Esophagus (tissue), 2 donors: Measurements from ENCODE around the gene AATK. TPM values are rescaled to one million over a fixed set of nuclear protein-coding genes. Genes with fewer than 3 reads are reported as not detected.

Experiments used
- H3K27ac ChIP-seq, 2 donors: one replicate each; pipeline ENCODE4 v1.5.1; 2013; ENCODE audit warnings: low read depth in 2 of 2, mild to moderate bottlenecking in 2 of 2, inconsistent platforms in 1 of 2, low read length in 1 of 2, moderate library complexity in 1 of 2
- H3K27me3 ChIP-seq, 2 donors: one replicate each; pipeline ENCODE4 v1.6.1; 2013; ENCODE audit warnings: low read length in 2 of 2, control low read depth in 1 of 2, mild to moderate bottlenecking in 1 of 2; ENCODE audit not compliant: insufficient read depth in 2 of 2, control insufficient read depth in 1 of 2
- H3K36me3 ChIP-seq, 2 donors: one replicate each; pipeline ENCODE4 v1.6.1; 2013; ENCODE audit warnings: low read length in 1 of 2; ENCODE audit not compliant: control insufficient read depth in 2 of 2, insufficient read depth in 2 of 2
- H3K4me1 ChIP-seq, 2 donors: one replicate each; pipeline ENCODE4 v1.6.1; 2013; ENCODE audit warnings: low read length in 1 of 2; ENCODE audit not compliant: control insufficient read depth in 2 of 2, insufficient read depth in 2 of 2
- H3K4me3 ChIP-seq, 2 donors: one replicate each; pipeline ENCODE4 v1.5.1; 2013; ENCODE audit warnings: low read length in 2 of 2, mild to moderate bottlenecking in 2 of 2, low read depth in 1 of 2, moderate library complexity in 1 of 2
- H3K9me3 ChIP-seq, 2 donors: one replicate each; pipeline ENCODE4 v1.6.1; 2013; ENCODE audit warnings: mild to moderate bottlenecking in 2 of 2, low read depth in 1 of 2, low read length in 1 of 2, moderate library complexity in 1 of 2; ENCODE audit not compliant: control insufficient read depth in 2 of 2, insufficient read depth in 1 of 2
- WGBS, 2 donors: extraction: QIAGEN DNeasy Blood & Tissue Kit; methylation state at CpG; one replicate each; pipeline ENCODE4 v1.1.7; 2013; 5-methylcytosine and 5-hydroxymethylcytosine counted together
- polyA plus RNA-seq, 2 donors: library from polyadenylated mRNA; stranded (reverse); fragments of 200-250 nt; gene quantifications; one replicate each; pipeline ENCODE4 v1.2.3, GENCODE V29; 2013
- donor health status: healthy with polysubstance abuse.
- donor health status: Bipolar disorder and iron deficiency.

AATK gene
- polyA plus RNA-seq, 2 donors = 1.1 to 1.2 TPM

DNA sequence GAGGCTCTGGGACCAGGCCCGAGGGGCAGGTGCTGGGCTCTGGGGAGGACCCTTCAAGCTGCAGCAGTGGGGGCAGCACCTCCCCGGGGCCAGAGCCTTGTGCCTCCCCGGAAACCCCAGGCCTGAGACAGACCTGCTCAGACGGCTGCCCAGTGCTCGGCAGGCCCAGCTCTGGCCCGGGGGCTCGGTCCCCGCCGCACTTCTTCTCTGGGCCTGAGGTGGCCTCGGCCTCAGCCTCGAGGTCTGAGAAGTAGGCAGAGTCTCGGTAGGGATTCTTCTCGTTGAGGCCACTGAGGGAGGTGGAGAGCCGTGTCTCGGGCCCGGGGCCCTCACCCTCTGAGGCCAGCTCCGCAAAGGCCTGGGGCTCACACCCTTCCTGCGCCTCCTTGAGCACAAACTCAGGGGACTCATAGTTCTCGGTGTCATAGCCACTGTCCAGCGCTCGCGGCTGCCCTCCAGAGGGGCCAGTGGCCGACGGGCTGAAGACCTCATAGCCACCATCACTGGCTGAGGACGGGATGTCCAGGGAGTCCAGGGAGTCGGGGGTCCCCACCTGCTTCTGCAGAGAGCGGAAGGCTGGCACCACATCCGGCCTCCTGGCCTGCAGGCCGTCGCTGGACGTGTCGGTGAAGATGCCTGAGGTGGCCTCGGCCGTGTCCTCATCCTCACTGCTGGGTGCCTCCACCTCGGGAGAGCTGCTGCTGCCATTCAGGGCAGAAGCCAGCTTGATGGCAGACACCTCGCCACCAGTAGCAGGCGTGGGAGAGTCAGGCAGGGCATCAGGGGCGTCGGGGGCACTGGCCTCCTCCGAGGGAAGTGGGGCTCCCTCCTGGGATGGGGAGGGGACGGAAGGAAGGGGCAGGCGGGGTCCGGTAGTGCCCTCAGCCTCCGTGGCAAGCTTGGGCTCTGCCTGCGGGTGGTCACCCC is 45.1 kb downstream of the AATK start:
- no peaks in the 10 kb centered on the region for H3K27me3 ChIP-seq
- peaks cover 0 to 10% of the 10 kb centered on the region in 2 donors for H3K36me3 ChIP-seq
- H3K9me3 ChIP-seq = peaks cover 0 to 5% of the 10 kb centered on the region in 2 donors
- H3K4me1 ChIP-seq = peaks cover 4 to 26% of the 10 kb centered on the region in 2 donors
- no peak overlapping the region for H3K27ac ChIP-seq
- H3K4me3 ChIP-seq = no peak overlapping the region
- WGBS, 2 donors = 67 to 73% methylated on average over 43 to 45 of the region's 45 CpGs

DNA sequence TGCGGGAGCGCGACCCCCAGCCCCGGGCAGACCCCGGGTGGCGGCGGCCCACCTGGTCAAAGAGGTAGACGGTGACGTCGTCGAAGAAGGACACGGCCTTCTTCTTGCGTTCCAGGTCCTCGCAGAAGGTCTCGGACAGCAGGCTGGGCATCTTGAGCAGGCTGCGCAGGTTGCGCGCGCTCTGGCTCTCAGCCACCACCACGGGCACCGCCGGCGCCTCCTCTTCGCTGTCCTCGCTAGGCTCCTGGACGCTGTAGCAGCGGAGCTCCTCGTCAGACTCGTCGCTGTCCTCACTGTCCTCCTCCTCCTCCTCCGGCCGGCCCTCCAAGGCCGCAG is 45.9 kb downstream of the AATK start:
- Histone ChIP-seq H3K4me3 (no peak overlapping the region), H3K36me3 (peaks cover 0 to 14% of the 10 kb centered on the region in 2 donors), H3K4me1 (peaks cover 4 to 21% of the 10 kb centered on the region in 2 donors), H3K9me3 (peaks cover 0 to 5% of the 10 kb centered on the region in 2 donors), H3K27me3 (no peaks in the 10 kb centered on the region), H3K27ac (peak overlapping the region in 1 of 2 donors; percentile 6)
- WGBS, 2 donors = 68 to 81% methylated on average over 33 of the region's 33 CpGs

DNA sequence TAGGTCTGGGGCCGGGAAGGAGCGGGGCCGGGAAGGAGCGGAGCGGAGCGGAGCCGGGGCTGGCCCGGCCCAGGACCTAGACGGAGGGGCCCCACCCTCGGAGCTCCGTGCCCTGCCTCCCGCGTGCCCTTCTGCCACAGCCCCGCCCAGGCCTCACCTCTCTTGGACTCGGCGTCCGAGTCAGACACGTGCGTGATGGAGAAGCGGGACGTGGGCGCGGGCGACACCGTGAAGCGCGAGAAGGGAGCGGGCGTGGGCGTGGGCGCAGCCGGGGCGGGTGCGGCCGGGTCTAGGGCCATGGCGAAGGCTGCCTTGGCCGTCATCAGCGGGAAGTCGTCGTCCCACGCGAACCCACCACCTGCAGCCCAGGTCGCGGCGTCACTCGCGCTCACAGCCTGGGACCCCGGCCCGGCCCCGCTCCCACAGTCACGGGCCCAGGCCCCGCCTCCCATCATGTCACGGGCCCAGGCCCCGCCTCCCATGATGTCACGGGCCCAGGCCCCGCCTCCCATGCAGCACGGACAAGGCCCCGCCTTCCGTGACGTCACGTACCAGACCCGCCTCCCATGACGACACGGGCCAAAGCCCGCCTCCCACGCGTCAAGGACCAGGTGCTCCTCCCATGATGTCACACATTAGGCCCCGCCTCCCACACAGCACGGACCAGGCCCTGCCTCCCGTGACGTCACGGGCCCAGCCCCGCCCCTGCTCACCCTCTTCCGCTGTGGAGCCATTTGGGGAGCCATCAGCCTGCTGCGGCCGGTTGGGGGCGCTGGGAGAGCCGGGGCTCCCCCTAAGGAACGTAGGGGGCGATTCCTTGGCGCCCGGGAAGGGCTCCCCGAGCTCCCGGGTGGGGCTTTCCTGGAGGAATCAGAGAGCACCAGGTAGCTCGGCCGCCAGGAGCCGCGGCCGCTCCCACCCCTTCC is 46.5 kb downstream of the AATK start:
- Histone ChIP-seq H3K27ac (peak overlapping the region in 1 of 2 donors; percentile 50), H3K4me3 (peak overlapping the region; percentile 23 to 43), H3K27me3 (no peaks in the 10 kb centered on the region)

DNA sequence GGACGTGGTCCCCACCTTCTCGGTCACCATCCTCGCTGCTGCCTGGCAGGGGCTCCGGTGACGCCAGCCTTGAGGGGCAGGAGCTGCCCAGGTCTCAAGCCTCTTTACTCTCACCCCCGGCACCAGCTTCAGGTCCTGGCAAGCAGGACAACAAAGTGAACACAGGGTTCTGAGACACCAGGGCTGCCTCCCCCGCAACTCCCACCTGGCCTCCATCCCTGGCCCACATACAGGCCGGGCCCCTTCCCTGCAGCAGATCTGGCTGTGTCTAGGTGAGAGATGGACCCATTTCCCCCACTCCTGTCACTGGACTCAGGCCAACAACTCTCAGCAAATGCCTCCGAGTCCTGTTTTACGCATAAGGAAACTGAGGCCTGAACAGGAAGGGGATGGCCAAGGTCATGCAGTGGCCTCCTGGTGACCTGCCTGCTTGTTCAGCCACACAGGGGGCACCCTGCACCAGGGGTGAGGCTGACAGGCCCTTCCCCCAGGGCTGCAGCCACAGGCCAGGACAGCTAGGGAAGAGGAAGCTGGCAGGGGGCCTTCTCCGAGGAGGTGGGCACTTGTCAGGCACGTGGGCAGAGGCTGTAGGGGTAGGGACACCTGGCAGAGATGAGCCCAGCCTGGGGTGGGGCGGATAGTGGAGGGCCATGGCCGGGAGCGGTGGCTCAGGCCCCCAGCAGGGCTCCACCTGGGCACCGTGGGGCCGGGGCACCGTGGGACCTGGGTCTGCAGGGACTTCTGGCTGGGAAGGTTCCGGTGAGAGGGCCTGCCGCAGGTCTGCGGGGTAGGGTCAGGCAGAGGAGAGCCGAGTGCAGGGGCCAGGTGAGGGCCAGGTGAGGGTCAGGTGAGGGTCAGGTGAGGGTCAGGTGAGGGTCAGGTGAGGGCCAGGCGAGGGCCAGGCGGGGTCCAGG is 47.5 kb downstream of the AATK start:
- Histone ChIP-seq H3K27ac (peak overlapping the region in 1 of 2 donors; percentile 15), H3K36me3 (peaks cover 0 to 20% of the 10 kb centered on the region in 2 donors), H3K27me3 (no peaks in the 10 kb centered on the region), H3K4me3 (no peak overlapping the region), H3K9me3 (peaks cover 0 to 5% of the 10 kb centered on the region in 2 donors), H3K4me1 (peaks cover 4 to 16% of the 10 kb centered on the region in 2 donors)
- 44 to 57% methylated on average over 22 to 24 of the region's 24 CpGs for whole genome bisulfite sequencing, 2 donors

More for the DNA sequence above, 46.5 kb downstream of the AATK start:
- H3K4me1 ChIP-seq = peaks cover 4 to 18% of the 10 kb centered on the region in 2 donors
- H3K36me3 ChIP-seq = peaks cover 0 to 19% of the 10 kb centered on the region in 2 donors
- peaks cover 0 to 5% of the 10 kb centered on the region in 2 donors for H3K9me3 ChIP-seq
- WGBS, 2 donors = 19 to 39% methylated on average over 50 to 89 of the region's 89 CpGs

DNA sequence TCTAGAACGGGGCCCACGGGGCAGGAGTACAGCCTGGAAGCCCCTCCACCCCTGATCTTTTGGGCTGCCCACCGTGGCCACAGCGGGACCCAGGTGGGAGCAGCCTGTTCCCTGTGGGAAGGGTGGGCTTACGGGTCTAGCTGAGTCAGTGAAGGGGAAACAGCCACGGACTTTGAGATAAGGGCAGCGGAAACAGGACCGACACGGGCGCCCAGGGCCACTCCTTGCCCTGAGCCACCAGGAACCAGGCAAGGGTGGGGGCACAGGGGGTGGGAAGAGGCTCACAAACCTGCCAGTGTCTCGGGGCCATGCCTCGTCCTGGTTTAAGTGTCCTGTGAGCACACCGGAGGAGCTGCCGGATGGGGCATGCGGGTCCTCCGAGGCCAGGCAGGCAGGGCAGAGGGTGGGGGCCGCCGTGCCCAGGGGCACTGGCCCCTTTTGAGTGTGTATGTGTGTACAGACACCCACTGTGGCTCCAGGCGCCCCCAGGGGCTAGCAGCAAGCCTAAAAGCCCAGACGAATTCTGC is 48.3 kb downstream of the AATK start:
- peaks cover 0 to 5% of the 10 kb centered on the region in 2 donors for H3K9me3 ChIP-seq
- H3K27me3 ChIP-seq = no peaks in the 10 kb centered on the region
- H3K36me3 ChIP-seq = peaks cover 0 to 25% of the 10 kb centered on the region in 2 donors
- H3K27ac ChIP-seq = no peak overlapping the region
- H3K4me1 ChIP-seq = peaks cover 4 to 16% of the 10 kb centered on the region in 2 donors
- no peak overlapping the region for H3K4me3 ChIP-seq
- WGBS, 2 donors = 69 to 80% methylated on average over 20 of the region's 20 CpGs

DNA sequence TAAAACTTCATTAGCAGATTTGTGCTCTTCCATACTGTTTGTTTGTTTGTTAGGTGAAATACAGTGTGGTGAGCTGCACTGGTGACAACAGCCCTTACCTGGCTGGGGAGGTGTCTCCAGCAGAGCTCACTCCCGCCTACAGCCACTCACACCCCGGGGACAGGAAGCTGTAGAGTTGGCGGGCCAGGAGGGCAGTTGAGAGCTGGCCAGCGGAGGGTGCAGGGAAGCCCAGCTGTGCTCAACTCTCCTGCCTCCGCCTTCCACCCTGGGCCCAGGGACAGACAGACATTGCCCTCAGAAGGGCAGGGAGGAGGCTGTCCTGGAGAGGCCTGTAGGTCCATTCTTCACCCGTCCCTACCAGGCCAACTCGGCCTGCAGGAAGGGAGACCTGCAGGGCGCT is 49.3 kb downstream of the AATK start:
- H3K36me3 ChIP-seq = peaks cover 0 to 34% of the 10 kb centered on the region in 2 donors
- peaks cover 0 to 5% of the 10 kb centered on the region in 2 donors for H3K9me3 ChIP-seq
- no peak overlapping the region for H3K27ac ChIP-seq
- peaks cover 4 to 16% of the 10 kb centered on the region in 2 donors for H3K4me1 ChIP-seq
- H3K4me3 ChIP-seq = no peak overlapping the region
- H3K27me3 ChIP-seq = no peaks in the 10 kb centered on the region
- WGBS, 2 donors = 82 to 88% methylated on average over 8 of the region's 8 CpGs

DNA sequence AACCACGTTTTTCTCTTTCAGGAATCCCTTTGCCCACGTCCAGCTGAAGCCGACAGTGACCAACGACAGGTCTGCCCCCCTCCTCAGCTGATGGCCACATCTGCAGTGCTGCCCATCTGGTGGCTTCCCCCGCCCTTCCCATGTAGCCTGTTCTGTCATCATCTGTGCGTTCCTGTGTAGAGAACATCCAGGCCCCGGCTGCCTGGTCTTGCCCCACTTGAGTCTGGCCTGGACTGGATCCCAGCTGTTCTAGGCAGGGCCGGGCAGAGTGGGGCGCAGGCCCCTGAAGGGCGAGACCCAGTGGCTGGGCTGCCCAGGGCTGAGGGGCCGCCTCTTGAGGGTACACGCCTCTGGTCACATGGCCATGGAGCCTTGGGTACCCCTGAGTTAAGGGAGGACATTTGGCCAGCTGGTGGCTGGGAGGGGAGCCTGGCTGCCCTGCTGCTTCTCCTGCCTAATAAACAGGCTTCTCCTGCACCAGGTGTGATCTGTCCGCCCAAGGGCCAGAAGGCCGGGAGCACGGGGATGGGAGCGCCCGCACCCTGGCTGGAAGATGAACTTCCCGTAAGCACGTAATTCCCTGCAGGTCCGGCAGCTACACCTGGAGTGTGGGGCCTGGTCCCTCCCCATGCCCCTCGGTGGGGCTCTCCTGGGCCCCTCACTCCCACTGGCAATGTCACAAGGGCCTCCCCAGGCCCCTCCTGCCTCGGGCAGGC is 50.1 kb downstream of the AATK start:
- peaks cover 0 to 40% of the 10 kb centered on the region in 2 donors for H3K36me3 ChIP-seq

DNA sequence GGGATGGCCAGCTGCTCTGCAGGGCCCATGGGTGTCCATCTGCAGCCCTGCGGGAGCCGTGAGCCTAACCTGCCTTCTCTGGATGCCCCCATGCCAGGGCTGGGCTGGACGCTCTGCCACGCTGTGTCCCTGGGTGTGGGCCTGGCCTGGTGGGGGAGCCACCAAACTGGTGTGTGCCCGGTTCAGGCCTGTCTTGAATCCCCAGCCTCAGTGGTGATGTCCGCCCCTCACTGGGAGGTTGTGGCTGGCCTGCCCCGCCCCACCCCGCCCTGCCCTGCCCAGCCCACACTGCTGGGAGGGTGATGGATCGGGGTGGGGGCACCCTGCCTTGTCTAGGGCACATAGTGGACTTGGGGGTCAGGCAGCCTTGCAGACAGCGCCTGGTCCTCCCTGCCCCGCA is 50.8 kb downstream of the AATK start:
- Histone ChIP-seq H3K4me3 (no peak overlapping the region), H3K36me3 (peaks cover 0 to 45% of the 10 kb centered on the region in 2 donors), H3K9me3 (peaks cover 0 to 5% of the 10 kb centered on the region in 2 donors), H3K27ac (no peak overlapping the region), H3K27me3 (no peaks in the 10 kb centered on the region), H3K4me1 (peaks cover 4 to 16% of the 10 kb centered on the region in 2 donors)
- 76 to 86% methylated on average over 11 of the region's 11 CpGs for WGBS, 2 donors

More for the DNA sequence above, 50.1 kb downstream of the AATK start:
- H3K27me3 ChIP-seq = no peaks in the 10 kb centered on the region
- WGBS, 2 donors = 70 to 75% methylated on average over 17 to 22 of the region's 22 CpGs
- peaks cover 0 to 5% of the 10 kb centered on the region in 2 donors for H3K9me3 ChIP-seq
- H3K4me3 ChIP-seq = no peak overlapping the region
- peaks cover 4 to 16% of the 10 kb centered on the region in 2 donors for H3K4me1 ChIP-seq
- no peak overlapping the region for H3K27ac ChIP-seq
